GM18508 (cell line): ENCODE results near the gene GOLGA6A.
"Not testable (repeated sequence)": the region's sequence is repeated elsewhere in the genome, so short reads cannot be mapped to it uniquely, and the experiment has no call there.

Experiments
- ATAC-seq: cut with Tn5 transposase; IDR thresholded peaks from one replicate; pipeline ENCODE4 v1.9.1; 2021; ENCODE audit warnings: moderate number of reproducible peaks; ENCODE audit not compliant: insufficient read depth, unreplicated experiment

Gene GOLGA6A

GRCh38 chr15:74053941-74054529 is 28.3 kb downstream of the GOLGA6A start:
- no peak for ATAC-seq

- ATAC-seq: no peak
Observed at GRCh38 chr15:74053517-74053916, 28.8 kb downstream of the GOLGA6A start.

GRCh38 chr15:74052271-74053260 is 29.8 kb downstream of the GOLGA6A start:
- ATAC-seq: not testable (repeated sequence)

- ATAC-seq: no peak
Observed at GRCh38 chr15:74050556-74051234, 31.7 kb downstream of the GOLGA6A start.

GRCh38 chr15:74050127-74050526 is 32.2 kb downstream of the GOLGA6A start:
- ATAC-seq: no peak

GRCh38 chr15:74046275-74046674 is 36.1 kb downstream of the GOLGA6A start:
- no peak for ATAC-seq

GRCh38 chr15:74045636-74046274 is 36.6 kb downstream of the GOLGA6A start:
- ATAC-seq: no peak

GRCh38 chr15:74045184-74045583 is 37.2 kb downstream of the GOLGA6A start:
- no peak for ATAC-seq

- no peak for ATAC-seq
Observed at GRCh38 chr15:74044267-74045110, 37.9 kb downstream of the GOLGA6A start.

GRCh38 chr15:74043425-74044266 is 38.7 kb downstream of the GOLGA6A start:
- ATAC-seq: no peak

GRCh38 chr15:74042603-74043424 is 39.5 kb downstream of the GOLGA6A start:
- no peak for ATAC-seq

GRCh38 chr15:74041777-74042435 is 40.4 kb downstream of the GOLGA6A start:
- ATAC-seq: no peak

- no peak for ATAC-seq
Observed at GRCh38 chr15:74041311-74041756, 41.0 kb downstream of the GOLGA6A start.

- ATAC-seq: no peak
Observed at GRCh38 chr15:74040109-74040850, 42.1 kb downstream of the GOLGA6A start.

GRCh38 chr15:74039656-74040010 is 42.7 kb downstream of the GOLGA6A start:
- no peak for ATAC-seq

GRCh38 chr15:74038707-74039655 is 43.4 kb downstream of the GOLGA6A start:
- ATAC-seq: no peak
